Measurements from ENCODE around the gene HSPB8.

Gene HSPB8

GRCh38 chr12:119178544-119179334, at the start of gene HSPB8:
Gene HSPB8 (plus strand): TSS chr12:119178931. CDS start chr12:119179313, 382 bp downstream.
- peak; percentile 77 for DNase-seq (ENCODE audit: low spot score)

GRCh38 chr12:119129827-119130434, 48.8 kb upstream of the HSPB8 start:
- no peak for DNase-seq (ENCODE audit: low spot score)

GRCh38 chr12:119130523-119130922, 48.2 kb upstream of the HSPB8 start:
- no peak for DNase-seq (ENCODE audit: low spot score)

GRCh38 chr12:119134284-119135072, 44.3 kb upstream of the HSPB8 start:
- no peak for DNase-seq (ENCODE audit: low spot score)

- no peak for DNase-seq (ENCODE audit: low spot score)
Observed at GRCh38 chr12:119136811-119137410, 41.8 kb upstream of the HSPB8 start.

- no peak for DNase-seq (ENCODE audit: low spot score)
Observed at GRCh38 chr12:119139448-119139847, 39.3 kb upstream of the HSPB8 start.

GRCh38 chr12:119145367-119145766, 33.4 kb upstream of the HSPB8 start:
- DNase-seq (ENCODE audit: low spot score) = peak; percentile 41

GRCh38 chr12:119147847-119148448, 30.8 kb upstream of the HSPB8 start:
- DNase-seq (ENCODE audit: low spot score) = no peak

- DNase-seq (ENCODE audit: low spot score) = no peak
Observed at GRCh38 chr12:119149270-119149669, 29.5 kb upstream of the HSPB8 start.

GRCh38 chr12:119151445-119152026, 27.2 kb upstream of the HSPB8 start:
- no peak for DNase-seq (ENCODE audit: low spot score)

GRCh38 chr12:119153477-119154434, 25.0 kb upstream of the HSPB8 start:
- peak; percentile 90 for DNase-seq (ENCODE audit: low spot score)

GRCh38 chr12:119154435-119154818, 24.3 kb upstream of the HSPB8 start:
- peak; percentile 89 for DNase-seq (ENCODE audit: low spot score)

- DNase-seq (ENCODE audit: low spot score) = peak; percentile 92
Observed at GRCh38 chr12:119156401-119157044, 22.2 kb upstream of the HSPB8 start.

GRCh38 chr12:119157528-119157927, 21.2 kb upstream of the HSPB8 start:
- DNase-seq (ENCODE audit: low spot score) = no peak

GRCh38 chr12:119157978-119158377, 20.8 kb upstream of the HSPB8 start:
- no peak for DNase-seq (ENCODE audit: low spot score)

- no peak for DNase-seq (ENCODE audit: low spot score)
Observed at GRCh38 chr12:119158402-119158801, 20.3 kb upstream of the HSPB8 start.

- no peak for DNase-seq (ENCODE audit: low spot score)
Observed at GRCh38 chr12:119159844-119160243, 18.9 kb upstream of the HSPB8 start.

- no peak for DNase-seq (ENCODE audit: low spot score)
Observed at GRCh38 chr12:119167902-119168301, 10.8 kb upstream of the HSPB8 start.

- no peak for DNase-seq (ENCODE audit: low spot score)
Observed at GRCh38 chr12:119168721-119169120, 10.0 kb upstream of the HSPB8 start.

GRCh38 chr12:119169150-119169549, 9.6 kb upstream of the HSPB8 start:
- no peak for DNase-seq (ENCODE audit: low spot score)
